DMS79 (cell line): ENCODE results near the gene MIPOL1.
A peak's percentile ranks its signal among the peaks of the same experiment; 100 is the strongest.
"Not testable (repeated sequence)": the region's sequence is repeated elsewhere in the genome, so short reads cannot be mapped to it uniquely, and the experiment has no call there.

Source experiments
- DNase-seq: peaks from one replicate; lab custom pipeline; 2025; lab: John Stamatoyannopoulos, UW

The MIPOL1 gene

GRCh38 chr14:37197421-37198272 lies at the start of gene MIPOL1:
MIPOL1 (plus strand) TSS chr14:37197937; CDS start chr14:37247889, 49,952 bp downstream.
- DNase-seq, result peak; percentile 95

GRCh38 chr14:37150414-37150813 lies 47.3 kb upstream of the MIPOL1 start:
- peak; percentile 33 for DNase-seq

GRCh38 chr14:37153005-37153404 lies 44.7 kb upstream of the MIPOL1 start:
- DNase-seq, result no peak

- no peak for DNase-seq
These were observed 44.3 kb upstream of the MIPOL1 start for GRCh38 chr14:37153483-37153882.

GRCh38 chr14:37157987-37158386 lies 39.8 kb upstream of the MIPOL1 start:
- DNase-seq, result no peak

- DNase-seq, result not testable (repeated sequence)
These were observed 35.4 kb upstream of the MIPOL1 start for GRCh38 chr14:37162307-37162706.

- DNase-seq, result no peak
These were observed 31.9 kb upstream of the MIPOL1 start for GRCh38 chr14:37165794-37166193.

GRCh38 chr14:37167151-37168047 lies 30.3 kb upstream of the MIPOL1 start:
- DNase-seq, result no peak

GRCh38 chr14:37168721-37169120 lies 29.0 kb upstream of the MIPOL1 start:
- DNase-seq, result no peak

GRCh38 chr14:37170237-37170636 lies 27.5 kb upstream of the MIPOL1 start:
- DNase-seq, result no peak

- DNase-seq, result no peak
These were observed 26.7 kb upstream of the MIPOL1 start for GRCh38 chr14:37170993-37171392.

GRCh38 chr14:37171678-37172023 lies 26.1 kb upstream of the MIPOL1 start:
- no peak for DNase-seq

GRCh38 chr14:37172024-37172869 lies 25.5 kb upstream of the MIPOL1 start, which contains the start of gene SLC25A21:
SLC25A21 (minus strand) TSS chr14:37172606.
- DNase-seq, result peak; percentile 93

- peak; percentile 57 for DNase-seq
These were observed 24.7 kb upstream of the MIPOL1 start for GRCh38 chr14:37172936-37173614.

- no peak for DNase-seq
These were observed 17.7 kb upstream of the MIPOL1 start for GRCh38 chr14:37179896-37180502.

- DNase-seq, result not testable (repeated sequence)
These were observed 16.9 kb upstream of the MIPOL1 start for GRCh38 chr14:37180886-37181285.

GRCh38 chr14:37181441-37181840 lies 16.3 kb upstream of the MIPOL1 start:
- DNase-seq, result no peak

GRCh38 chr14:37184520-37184919 lies 13.2 kb upstream of the MIPOL1 start:
- not testable (repeated sequence) for DNase-seq

GRCh38 chr14:37185670-37186069 lies 12.1 kb upstream of the MIPOL1 start:
- DNase-seq, result no peak

- DNase-seq, result no peak
These were observed 10.9 kb upstream of the MIPOL1 start for GRCh38 chr14:37186865-37187264.

GRCh38 chr14:37187294-37187693 lies 10.4 kb upstream of the MIPOL1 start:
- DNase-seq, result no peak
